HG03575 (cell line): ENCODE results near the gene PNKP.

Experiments
- ATAC-seq: cut with Tn5 transposase; IDR thresholded peaks from one replicate; pipeline ENCODE4 v1.9.1; 2021; ENCODE audit not compliant: unreplicated experiment, insufficient number of reproducible peaks, low FRiP score; ENCODE audit errors: extremely low read depth

PNKP gene

DNA sequence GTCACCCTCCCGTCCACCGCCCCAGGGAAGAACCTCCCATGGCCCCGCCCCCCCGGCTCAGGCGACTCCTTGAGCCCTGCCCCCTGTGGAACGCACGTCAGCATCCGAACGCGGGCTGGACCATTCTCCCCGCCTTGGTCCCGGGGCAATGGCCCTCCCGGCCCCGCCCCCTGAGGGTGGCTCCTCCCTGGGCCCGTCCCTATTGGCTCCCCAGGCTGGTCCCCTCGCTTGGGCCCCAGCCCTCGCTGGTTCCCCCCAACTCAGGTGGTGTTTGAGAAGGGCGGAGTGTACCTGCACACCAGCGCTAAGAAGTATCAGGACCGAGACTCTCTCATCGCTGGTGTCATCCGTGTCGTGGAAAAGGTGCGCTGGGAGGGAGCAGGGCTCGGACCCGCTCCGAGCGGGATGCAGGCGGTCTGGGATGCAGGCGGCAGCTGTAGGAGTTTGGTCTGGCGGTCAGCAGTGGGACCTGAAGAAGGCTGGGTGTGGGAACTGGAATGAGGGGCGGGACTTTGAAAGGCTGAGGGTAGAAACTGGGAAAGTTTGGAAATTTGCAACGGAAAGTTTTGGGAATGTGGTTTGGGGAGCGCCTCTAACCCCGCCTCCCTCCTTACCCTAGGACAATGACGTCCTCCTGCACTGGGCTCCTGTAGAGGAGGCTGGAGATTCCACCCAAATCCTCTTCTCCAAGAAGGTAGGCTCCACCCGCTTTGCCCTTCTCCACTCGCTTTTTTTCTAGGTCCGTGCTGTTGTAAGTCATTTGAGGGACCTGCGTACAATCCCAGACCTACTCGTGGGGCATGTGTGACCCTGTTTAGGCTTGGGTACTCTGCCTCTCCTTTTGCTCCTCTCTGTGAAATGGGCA, 10.7 kb upstream of the PNKP start:
- ATAC-seq, result peak; percentile 14

DNA sequence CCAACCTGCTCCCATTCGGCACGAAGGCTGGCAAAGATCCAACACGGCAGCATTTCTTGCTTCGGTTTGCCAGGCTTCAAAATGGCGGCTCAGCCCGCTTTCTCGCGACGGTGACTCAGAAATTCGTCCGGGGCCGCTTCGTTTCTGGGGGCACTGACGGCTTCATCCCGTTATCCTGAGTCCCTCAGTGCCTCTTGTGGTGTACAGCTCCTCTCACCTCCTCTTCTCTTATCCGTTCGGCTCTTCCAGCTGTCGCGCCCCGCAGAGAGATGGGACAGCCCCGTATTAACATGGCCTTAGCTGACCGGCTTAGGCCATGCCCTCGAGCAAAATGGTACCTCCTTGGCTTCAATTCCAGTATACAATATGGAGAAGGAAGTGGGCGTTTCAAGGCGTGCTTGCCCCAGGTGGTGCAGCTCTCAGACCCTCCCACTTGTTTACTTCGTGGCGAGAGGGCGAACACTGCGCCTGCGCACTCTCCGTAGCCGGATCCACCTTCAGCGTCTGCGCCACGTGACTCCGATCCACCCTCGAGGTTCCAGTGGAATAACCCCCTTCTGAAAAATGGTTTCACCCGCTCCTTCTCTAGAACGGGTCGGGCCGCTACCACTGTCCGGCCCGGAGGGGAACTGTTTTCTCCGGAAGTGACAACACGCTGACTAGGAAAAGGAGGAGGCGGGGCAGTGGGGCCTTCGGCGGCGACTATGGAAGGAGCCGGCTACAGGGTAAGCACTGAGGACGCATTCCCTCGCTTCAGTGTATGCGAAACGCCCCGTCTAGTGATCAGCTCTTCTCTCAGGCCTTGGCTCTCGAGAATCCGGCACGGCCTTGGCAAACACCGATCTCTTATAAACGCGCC, 9.9 kb upstream of the PNKP start, which contains the start of the genes AKT1S1 and TBC1D17:
TSS of gene AKT1S1 (minus strand) at position 336 of the 859 bp plus-strand sequence. CDS start 4,060 bp downstream, outside the sequence.
TSS of gene TBC1D17 (plus strand) at position 683 of the 859 bp plus-strand sequence. CDS start at position 705, 22 bp downstream.
- ATAC-seq, result peak; percentile 58

DNA sequence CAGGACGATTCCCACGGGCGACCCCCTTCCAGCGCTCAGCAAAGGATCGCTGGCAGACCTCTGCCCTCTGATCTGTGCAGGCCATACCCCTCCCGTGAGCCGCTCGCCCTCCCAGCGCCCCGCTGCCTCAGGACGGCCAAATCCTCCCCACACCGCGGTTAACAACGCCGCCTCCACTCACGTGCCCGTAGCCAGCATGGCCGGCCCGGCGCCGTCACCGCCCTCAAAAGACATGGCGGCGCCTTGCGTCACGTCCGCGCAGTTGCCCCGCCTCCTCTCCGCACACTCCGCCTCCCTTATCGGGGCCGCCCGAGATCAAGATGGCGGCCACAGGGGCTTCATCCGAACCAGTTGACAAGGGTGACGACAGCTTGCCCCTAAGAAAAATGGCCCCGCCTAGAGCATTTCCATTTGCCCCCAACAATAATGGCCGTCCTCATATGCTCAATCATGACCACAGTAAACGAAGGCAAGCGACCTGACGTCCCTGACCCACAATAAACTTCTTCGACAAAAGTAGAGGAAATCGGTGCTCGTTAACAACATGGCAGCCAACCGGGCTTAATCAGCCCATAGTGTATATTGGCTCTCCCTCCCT, 9.1 kb upstream of the PNKP start:
- no peak for ATAC-seq

DNA sequence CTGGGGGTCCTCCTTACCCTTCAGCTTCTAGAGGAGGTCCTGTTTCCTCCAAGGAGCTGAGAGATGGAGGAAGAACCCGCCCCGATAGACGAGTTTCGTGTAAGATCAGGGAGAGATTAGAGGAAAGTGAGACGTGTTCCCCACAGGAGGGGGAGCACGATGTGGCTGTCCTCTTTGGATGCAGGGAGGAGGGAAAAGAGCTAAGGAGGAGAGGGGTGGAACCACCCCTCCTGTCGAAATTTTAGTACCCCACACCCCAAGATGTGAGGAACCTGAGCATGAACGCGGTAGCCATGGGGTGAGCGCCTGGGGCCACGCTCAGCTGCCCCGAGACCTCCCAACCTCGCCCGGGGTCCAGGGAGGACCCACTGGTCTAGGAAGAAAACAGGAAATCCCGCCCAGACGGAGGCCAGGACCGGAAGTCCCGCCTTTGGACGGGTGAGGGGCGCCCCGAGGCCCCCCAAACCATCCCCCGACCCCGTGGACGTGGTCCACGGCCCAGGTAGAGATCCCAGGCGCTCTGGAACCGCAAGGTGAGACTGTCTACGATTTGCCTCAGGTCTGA, 8.6 kb upstream of the PNKP start:
- ATAC-seq, result no peak

DNA sequence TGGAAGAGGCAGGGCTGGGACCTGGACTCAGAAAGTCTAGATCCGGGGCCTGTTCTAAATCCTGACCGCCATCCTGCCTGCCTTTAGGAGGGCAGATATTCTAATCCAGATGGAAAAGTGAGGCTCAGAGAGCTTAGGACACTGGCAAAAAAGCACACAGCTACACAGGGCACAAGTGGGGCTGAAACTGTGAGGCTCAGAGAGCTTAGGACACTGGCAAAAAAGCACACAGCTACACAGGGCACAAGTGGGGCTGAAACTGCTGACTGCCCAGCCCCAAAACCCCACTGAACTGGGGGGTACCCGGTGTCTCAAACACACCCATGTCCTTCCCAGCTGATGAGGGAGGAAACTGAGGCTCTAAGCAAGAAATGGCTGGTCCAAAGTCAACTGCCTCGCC, 7.8 kb upstream of the PNKP start:
- no peak for ATAC-seq

DNA sequence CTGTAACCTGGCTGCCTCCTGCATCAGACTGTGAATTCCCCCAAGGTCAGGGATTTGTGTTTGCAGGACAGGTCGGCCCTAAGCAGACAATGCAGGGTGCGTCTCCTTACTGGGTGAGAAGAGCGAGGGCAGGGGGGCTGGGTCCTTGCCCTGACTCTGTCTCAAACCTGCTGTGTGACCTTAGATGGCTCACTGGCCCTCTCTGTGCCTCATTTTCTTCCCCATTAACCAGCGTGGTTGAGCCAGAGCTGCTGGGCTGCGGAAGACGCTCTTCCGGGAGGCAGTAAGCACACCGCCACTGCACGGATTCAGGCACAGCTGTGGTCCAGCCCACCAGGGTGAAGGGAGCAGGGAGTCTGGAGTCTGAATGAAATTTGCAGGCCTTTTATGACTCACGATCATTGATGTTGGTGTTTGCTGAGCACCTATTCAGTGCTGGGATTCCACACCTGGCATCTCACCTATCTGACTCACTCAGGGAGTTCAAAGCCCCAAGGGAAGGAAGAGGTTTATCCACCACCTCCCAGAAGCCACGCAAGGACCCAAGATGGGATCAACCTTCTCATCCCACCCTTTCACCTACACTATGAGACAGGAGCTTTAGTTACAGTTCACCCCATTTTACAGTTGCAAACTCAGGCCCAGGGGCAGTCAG, 7.3 kb upstream of the PNKP start:
- ATAC-seq, result no peak

DNA sequence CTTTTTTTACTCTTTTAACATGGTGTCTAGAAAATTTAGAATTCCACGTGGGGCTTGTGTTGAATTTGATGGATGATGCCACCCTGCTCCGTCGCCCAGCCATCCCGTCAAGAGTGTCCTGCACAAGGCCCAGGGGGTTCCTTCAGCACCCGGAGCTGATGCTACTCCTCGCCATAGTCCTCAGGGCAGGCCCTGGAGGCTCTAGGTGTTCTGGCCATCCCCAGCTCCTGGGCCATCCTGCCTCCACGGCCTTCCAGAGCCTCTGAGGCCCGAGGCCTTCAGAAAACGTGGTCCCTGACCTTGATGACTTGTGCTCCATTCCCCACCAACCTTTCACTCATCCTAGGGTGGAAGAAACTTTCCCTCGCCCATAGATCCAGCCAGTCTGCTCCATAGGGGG, 6.5 kb upstream of the PNKP start:
- no peak for ATAC-seq

DNA sequence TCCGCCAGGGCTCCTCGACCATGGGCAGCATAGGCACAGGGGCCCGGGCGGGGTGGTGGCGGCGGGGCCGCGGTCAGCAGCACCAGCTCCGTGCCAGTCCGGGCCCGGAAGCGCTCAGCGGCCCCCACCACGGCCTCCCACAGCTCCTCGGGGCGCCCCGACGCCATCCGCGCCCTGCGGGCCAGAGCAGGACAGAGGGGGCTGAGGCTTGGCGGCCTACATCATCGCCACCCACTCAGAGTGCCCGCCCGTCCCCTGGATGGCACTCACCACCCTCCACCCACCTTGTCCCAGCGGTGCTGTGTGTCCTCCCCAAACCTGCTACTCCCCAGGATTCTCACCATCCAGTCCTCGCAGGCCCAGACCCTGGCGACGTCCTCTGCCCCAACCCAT, 5.7 kb upstream of the PNKP start:
- no peak for ATAC-seq

DNA sequence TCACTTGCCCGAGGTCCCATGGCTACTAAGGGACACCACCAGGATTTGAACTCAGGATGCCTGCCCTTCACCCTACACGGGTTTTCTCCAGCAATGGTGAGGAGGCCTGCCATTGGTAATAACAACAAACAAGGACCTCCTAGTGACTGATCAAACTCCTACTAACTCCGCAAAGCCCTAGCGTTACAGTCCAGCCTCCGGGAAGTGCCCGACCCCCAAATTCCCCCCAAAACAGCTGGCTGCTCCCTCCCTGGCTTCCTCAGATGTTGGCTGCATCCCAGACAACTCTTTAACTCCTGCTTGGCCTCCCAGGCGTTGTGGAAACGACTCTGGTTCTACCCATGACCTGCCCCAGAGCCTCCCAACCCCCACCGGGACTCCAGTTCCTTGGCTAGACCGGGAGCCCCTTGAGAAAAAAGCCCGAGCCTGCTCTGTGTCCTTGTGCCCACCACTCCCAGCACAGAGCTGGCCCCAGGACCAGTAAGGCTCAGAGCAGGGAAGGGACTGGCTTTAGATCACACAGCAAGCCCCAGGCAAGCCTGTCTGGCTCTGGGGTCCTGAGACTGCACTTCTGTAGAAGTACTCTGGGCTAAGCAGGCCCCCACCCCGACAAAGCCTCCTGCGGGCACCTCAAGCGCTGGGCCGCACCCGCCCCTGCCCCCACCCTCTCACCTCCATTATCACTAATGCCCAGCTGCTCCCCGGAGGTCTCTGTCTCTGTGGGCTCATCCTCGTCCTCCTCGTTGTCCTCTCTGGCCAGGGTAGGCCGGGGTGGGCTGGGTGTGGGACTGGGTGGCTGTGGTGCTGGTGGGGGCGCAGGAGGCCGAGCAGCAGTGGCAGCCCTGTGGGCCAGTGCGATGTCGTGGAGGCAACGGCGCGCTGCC, 5.1 kb upstream of the PNKP start:
- no peak for ATAC-seq

DNA sequence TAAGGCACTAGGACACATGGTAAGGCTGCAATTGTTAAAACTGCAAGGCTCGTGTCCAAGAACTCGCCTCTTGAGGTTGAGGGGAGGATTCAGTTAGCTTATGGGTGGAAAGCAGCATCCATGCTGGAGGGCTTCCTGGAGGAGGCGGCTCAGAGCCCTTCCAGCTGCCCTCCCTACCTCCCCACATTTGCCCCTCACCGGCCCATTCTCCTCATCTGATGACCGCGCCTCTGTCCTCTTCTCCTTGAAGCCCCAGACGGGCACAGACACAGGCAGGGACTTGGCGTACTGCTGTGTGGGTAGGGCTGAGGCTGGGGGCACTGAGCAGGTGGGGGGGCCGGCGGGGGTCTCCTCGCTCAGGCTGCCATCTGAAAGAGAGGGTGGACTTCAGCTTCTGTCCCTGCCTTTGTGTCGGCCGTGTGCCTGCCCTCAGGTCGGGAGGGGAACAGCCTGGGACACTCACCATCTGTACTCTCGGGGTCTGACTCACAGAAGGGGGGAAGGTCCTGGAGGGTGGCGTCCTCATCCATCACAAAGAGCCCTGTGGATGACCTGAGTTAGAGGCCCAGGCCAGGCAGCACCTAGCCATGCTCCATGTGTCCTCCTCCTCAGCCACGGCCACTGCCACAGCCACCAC, 4.1 kb upstream of the PNKP start:
- ATAC-seq, result no peak

DNA sequence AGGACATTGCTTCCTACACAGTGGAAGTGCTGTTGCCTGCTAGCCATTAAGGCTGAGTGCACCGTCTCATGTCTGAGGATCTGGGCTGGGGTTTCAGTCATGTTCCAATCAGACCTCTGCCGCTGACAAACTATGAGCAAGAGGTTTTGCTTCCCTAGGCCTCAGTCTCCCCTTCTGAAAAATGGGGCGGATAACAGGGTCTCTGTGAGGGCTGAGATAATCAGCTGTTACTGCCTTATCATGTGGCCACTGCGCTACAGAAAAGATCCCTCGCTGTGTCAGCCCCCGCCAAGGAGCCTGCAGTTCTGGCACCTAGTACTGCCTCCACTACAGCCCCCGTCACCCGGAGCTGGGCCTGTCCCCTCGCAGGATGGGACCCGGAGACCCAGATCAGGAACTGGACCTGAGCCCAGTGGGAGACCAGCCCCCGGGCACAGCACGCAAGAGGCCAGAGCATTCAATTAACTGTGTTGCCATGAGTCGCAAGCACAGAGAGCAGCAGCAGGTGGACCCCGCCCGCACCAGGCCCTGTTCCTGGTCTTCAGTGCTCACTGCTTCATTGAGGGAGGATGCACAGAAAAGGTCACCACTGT, 3.0 kb upstream of the PNKP start:
- no peak for ATAC-seq

DNA sequence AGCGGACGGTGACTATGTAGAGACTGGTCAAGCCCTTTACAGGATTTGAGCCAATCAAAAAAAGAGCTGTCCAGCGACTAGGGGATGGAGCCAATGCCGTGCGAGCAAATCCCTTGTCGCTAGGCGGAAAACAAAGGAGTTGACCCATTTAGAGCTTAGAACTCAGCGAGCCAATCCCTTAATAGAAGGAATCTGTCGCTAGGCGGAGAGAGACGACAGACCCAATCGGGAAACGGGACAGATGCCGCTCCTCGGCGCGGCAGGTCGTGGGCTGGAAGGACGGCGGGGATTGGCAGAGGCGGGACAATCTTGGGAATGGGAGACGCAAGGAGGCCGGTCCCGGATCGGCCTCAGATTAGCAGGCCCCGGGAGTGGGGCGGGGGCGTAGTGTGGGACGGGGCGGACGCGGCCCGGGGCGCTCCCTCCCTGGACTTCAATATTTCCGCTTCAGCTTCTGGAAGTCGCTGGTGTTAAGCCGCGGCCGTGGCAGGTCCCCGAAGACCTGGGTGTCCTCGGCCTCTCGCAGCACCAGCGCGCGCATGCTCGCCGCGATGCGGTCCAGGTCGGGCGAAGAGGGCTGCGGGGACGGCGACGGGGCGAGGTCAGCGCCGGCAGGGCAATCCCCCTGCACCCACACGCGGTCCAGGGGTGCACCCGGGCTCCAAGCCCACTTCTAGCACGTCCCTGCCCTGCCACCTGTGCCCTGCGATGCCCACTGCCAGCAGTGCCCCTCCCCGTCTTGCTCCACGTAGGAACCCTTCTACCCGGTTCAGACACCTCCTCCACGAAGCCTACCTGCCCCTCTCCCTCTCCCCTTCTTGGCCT, 2.3 kb upstream of the PNKP start:
- ATAC-seq, result peak; percentile 29

DNA sequence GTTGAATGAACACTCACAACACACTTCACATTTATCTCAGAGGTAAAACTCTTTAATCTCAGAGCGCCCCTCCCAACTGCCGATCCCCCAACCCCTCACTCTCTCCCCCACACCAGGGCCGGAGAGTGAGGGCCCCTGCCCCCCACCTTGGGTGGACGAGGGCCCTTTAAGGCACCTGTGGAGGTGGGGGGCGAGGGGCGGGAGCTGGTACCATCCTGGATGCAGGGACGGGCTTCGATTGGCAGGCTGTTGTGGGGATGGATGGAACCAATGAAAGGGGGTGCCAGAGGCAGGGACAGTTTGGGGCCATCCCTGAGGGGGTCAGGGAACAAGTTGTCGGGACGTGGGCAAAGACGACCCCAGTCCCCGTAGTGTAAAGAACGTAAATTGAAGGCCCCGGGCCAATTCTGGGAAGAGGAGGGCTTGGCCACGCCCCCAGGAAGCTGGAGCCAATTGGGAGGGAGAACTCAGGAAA, 1.7 kb upstream of the PNKP start:
- no peak for ATAC-seq

DNA sequence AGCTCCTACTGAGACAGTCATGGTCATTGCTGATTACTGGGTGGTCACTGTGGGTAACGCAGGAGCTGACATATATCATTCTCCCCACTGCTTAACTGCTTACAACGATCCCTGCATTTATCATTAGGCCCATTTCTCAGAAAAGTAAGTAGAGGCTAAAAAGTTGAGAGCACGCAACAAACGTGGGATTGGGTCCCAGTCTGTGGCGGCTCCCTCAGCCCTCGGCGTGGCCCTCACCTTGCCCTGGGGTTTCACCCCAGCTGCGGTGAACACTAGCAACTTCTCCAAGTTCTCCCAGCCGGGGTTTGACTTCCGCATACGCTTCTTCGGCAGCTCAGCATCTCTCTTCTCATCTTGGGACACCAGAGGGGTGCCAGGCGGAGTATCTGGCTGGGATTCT, 2.5 kb downstream of the PNKP start:
- no peak for ATAC-seq

DNA sequence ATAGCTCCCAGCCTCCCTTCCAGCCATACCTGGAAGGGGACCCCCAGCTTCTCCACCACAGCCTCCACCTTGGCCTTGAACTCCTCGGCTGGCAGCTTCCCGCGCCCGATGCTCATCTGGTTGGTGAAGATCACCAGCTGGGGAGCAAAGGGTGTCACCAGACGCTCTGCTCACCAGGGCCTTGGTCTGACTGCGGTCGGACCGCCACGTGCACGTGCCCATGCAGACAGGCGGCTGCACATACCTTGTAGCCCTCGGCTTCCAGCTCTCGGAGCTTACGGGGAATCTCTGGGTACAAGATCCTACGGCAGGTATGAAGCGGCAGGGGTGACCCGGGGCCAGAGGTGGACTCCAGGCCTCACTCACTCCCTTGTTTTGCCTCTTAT, 3.4 kb downstream of the PNKP start:
- ATAC-seq, result no peak

DNA sequence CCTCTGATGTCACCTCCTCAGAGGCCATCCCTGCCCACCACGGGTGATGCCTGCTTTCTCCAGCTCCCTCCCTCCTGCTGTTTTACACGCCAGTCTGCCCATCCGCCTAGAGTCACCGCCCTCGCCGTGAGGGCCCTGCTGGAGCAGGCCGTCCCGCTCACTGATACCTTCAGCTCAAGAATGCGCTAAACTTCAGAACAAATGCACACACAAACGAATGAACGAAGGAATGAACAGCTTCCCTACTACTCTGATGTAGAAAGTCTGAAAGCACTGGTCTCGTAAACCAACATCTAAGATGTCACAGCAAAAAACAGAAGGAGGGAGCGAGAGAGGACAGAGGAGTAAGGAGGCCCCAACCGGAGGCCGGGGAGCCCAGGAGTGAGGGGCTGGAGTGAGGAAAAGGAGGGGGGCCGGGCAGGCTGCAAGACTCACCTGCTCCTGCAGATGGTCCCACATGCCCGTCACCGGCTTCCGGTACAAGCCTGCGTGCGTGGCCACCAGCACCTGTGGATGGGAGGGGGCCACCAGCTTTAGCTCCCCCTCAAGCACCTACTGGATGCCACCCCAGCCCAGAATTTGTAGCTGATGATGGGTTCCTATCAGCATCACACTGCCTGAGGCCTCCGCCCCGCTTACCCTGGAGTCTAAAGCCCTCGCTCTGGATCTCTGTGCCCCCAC, 4.0 kb downstream of the PNKP start:
- ATAC-seq, result no peak
